HepG2 (cell line): ENCODE data around the gene PRM2. TPM values are rescaled to one million over a fixed set of nuclear protein-coding genes. Genes with fewer than 3 reads are reported as not detected.

Experiments
- ATF1 ChIP-seq: IDR thresholded peaks from 2 replicates; pipeline ENCODE4 v1.6.1; 2016; ENCODE audit warnings: mild to moderate bottlenecking, control low read depth
- ATF7 ChIP-seq, 2 experiments: fragments of 450-650 bp in 1 of 2; sonication (generic) in 1 of 2; formaldehyde crosslinking in 1 of 2; IDR thresholded peaks; 2 replicates each; pipeline versions ENCODE4 v1.4.0 to v1.6.1; 2016 to 2020; ENCODE audit warnings: antibody characterized with exemption in 1 of 2, mild to moderate bottlenecking in 1 of 2, missing genetic modification reagents in 1 of 2
- CEBPG ChIP-seq: IDR thresholded peaks from 2 replicates; pipeline ENCODE4 v1.6.1; 2016
- CERS6 ChIP-seq: sonication (generic); formaldehyde crosslinking; IDR thresholded peaks from 2 replicates; pipeline ENCODE4 v1.5.0; 2020; ENCODE audit warnings: missing genetic modification reagents
- RNF2 ChIP-seq: fragments of 450-650 bp; conservative IDR thresholded peaks from 2 replicates; pipeline ENCODE4 v1.6.1; 2016; ENCODE audit warnings: low read depth
- SAP130 ChIP-seq: IDR thresholded peaks from 2 replicates; pipeline ENCODE4 v1.6.1; 2016; ENCODE audit warnings: low read depth
- SMAD9 ChIP-seq: sonication (generic); formaldehyde crosslinking; IDR thresholded peaks from 2 replicates; pipeline ENCODE4 v1.5.1; 2020; ENCODE audit warnings: mild to moderate bottlenecking, missing genetic modification reagents
- TFDP1 ChIP-seq: IDR thresholded peaks from 2 replicates; pipeline ENCODE4 v1.6.1; 2016; ENCODE audit warnings: missing compliant biosample characterization, missing genetic modification reagents, borderline replicate concordance
- THAP11 ChIP-seq: IDR thresholded peaks from 2 replicates; pipeline ENCODE4 v1.6.1; 2016; ENCODE audit warnings: missing biosample characterization, missing genetic modification reagents
- TOPORS ChIP-seq: sonication (generic); formaldehyde crosslinking; IDR thresholded peaks from 2 replicates; pipeline ENCODE4 v1.8.0; 2023; ENCODE audit warnings: mild to moderate bottlenecking, missing genetic modification reagents
- ZBTB1 ChIP-seq: sonication (generic); formaldehyde crosslinking; IDR thresholded peaks from 2 replicates; pipeline ENCODE4 v1.4.0; 2020; ENCODE audit warnings: missing genetic modification reagents, borderline replicate concordance
- ZKSCAN8 ChIP-seq: IDR thresholded peaks from 2 replicates; pipeline ENCODE4 v1.6.1; 2016; ENCODE audit warnings: borderline replicate concordance, missing genetic modification reagents, missing compliant biosample characterization
- ZNF343 ChIP-seq: sonication (generic); formaldehyde crosslinking; IDR thresholded peaks from 2 replicates; pipeline ENCODE4 v1.4.0; 2020; ENCODE audit warnings: mild to moderate bottlenecking, missing genetic modification reagents
- ZNF510 ChIP-seq: sonication (generic); formaldehyde crosslinking; IDR thresholded peaks from 2 replicates; pipeline ENCODE4 v1.4.0; 2020; ENCODE audit warnings: low read depth, mild to moderate bottlenecking, missing genetic modification reagents
- ZNF513 ChIP-seq: sonication (generic); formaldehyde crosslinking; conservative IDR thresholded peaks from 2 replicates; pipeline ENCODE4 v1.5.0; 2020; ENCODE audit warnings: missing genetic modification reagents
- ZNF556 ChIP-seq: sonication (generic); formaldehyde crosslinking; IDR thresholded peaks from 2 replicates; pipeline ENCODE4 v1.4.0; 2020; ENCODE audit warnings: mild to moderate bottlenecking, missing genetic modification reagents, borderline replicate concordance
- ZNF557 ChIP-seq: sonication (generic); formaldehyde crosslinking; IDR thresholded peaks from 2 replicates; pipeline ENCODE4 v1.4.0; 2020; ENCODE audit warnings: missing genetic modification reagents
- ZNF773 ChIP-seq: sonication (generic); formaldehyde crosslinking; IDR thresholded peaks from 2 replicates; pipeline ENCODE4 v1.4.0; 2020; ENCODE audit warnings: missing genetic modification reagents, borderline replicate concordance
- ZNF83 ChIP-seq: sonication (generic); formaldehyde crosslinking; IDR thresholded peaks from 2 replicates; pipeline ENCODE4 v1.4.0; 2020; ENCODE audit warnings: missing genetic modification reagents, mild to moderate bottlenecking, borderline replicate concordance
- polyA plus RNA-seq, 8 experiments: library from polyadenylated mRNA; depleted of rRNA in 3 of 8; stranded (reverse) in 7 of 8; unstranded in 1 of 8; fragments of >200 nt; fragmentation: Illumina TruSeq in 4 of 8; extraction: Trizol in 4 of 8; gene quantifications; 2 replicates each; pipeline versions ENCODE4 v1.2.1 to v1.2.3, GENCODE V29; 2011 to 2016; ENCODE audit warnings: low read depth in 4 of 8, missing spikeins in 1 of 8, mixed read lengths in 1 of 8; ENCODE audit not compliant: insufficient read depth in 1 of 8
- total RNA-seq, 5 experiments: library from RNA; depleted of rRNA; stranded (reverse); fragments of >200 nt; fragmentation: Illumina TruSeq; extraction: Trizol; gene quantifications; 2 replicates each; pipeline ENCODE4 v1.2.3, GENCODE V29; 2016; ENCODE audit warnings: low read depth in 1 of 5
- TF ChIP-seq, protein P1 (sequence below): sonication (generic); formaldehyde crosslinking; IDR thresholded peaks from 2 replicates; pipeline ENCODE4 v1.4.0; 2020; ENCODE audit warnings: missing genetic modification reagents
- TF ChIP-seq, protein P2 (sequence below): sonication (generic); formaldehyde crosslinking; IDR thresholded peaks from 2 replicates; pipeline ENCODE4 v1.4.0; 2020; ENCODE audit warnings: missing genetic modification reagents

The PRM2 gene
- total and polyA plus RNA-seq, 2 of the 13 experiments (the other 11 are each of a cell fraction or from before 2014, with no cell fraction given), result 0.54 TPM; not detected in 1

DNA sequence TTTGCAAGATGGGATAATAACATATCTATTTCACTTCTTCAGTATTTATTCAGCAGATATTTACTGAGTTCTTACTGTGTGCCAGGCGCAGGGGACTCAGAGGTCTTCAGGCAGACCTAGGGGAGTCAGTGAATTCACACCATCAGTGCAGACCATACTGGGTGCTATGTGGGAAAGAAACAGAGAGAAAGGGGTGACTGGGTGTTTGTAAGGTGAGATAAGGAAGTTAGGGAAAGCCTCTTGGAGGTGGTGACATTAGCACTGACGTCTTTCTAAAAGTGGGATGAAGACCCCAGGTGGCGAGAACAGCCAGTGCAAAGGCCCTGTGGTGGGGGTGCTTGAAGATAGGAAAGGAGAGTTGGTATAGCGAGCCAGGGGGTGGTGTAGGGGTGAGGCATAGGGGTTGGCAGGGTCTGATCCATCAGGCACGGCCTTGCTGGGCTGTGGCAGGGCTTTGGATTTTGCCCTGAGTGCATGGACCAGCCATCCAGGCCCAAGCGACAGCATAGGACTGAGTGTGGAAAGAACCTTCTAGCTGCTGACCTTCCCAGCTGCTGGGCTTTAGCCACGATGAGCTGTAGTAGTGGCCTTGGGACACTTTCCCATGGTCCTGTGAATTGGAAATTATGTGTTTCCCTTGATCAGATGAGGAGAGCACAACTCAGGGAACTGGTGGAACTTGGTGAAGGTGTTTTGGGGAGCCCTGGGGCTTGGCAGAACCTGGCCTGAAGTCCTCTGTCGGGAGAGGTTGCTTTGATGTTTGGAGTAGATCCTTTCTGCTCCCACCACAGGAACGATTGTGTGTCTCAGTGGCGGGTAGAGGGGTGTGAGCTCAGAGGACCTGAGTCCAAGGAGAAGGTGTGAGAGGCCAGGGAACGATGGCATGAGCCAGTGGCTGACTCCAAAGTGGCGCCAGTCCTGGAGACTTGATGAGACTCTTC is 16.4 kb downstream of the PRM2 start (continued):
- TF ChIP-seq ZNF773 (CRISPR knock-in tag) (no peak), ZNF556 (CRISPR knock-in tag) (no peak), RNF2 (no peak), ZBTB1 (CRISPR knock-in tag) (no peak), SAP130 (CRISPR knock-in tag) (no peak), CEBPG (no peak), ATF1 (CRISPR knock-in tag) (no peak), ZKSCAN8 (CRISPR knock-in tag) (no peak), ZNF513 (CRISPR knock-in tag) (no peak), SMAD9 (CRISPR knock-in tag) (0 out of 2 replicates have a peak, but pooled peaks have one; percentile 70), ZNF557 (CRISPR knock-in tag) (no peak), TFDP1 (CRISPR knock-in tag) (no peak; the same call in 1 of the 2 replicates), TOPORS (CRISPR knock-in tag) (no peak), ZNF83 (CRISPR knock-in tag) (no peak), ZNF343 (CRISPR knock-in tag) (no peak), CERS6 (CRISPR knock-in tag) (no peak), THAP11 (CRISPR knock-in tag) (no peak), ZNF510 (CRISPR knock-in tag) (no peak), ATF7 (IDR thresholded peaks at IDR 0.05) (no peak), ATF7 (CRISPR knock-in tag; IDR thresholded peaks at IDR 0.05) (no peak)
- TF ChIP-seq, protein P1, sequence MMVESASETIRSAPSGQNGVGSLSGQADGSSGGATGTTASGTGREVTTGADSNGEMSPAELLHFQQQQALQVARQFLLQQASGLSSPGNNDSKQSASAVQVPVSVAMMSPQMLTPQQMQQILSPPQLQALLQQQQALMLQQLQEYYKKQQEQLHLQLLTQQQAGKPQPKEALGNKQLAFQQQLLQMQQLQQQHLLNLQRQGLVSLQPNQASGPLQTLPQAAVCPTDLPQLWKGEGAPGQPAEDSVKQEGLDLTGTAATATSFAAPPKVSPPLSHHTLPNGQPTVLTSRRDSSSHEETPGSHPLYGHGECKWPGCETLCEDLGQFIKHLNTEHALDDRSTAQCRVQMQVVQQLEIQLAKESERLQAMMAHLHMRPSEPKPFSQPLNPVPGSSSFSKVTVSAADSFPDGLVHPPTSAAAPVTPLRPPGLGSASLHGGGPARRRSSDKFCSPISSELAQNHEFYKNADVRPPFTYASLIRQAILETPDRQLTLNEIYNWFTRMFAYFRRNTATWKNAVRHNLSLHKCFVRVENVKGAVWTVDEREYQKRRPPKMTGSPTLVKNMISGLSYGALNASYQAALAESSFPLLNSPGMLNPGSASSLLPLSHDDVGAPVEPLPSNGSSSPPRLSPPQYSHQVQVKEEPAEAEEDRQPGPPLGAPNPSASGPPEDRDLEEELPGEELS, result no peak; the same call in 1 of the 2 replicates
- TF ChIP-seq, protein P2, sequence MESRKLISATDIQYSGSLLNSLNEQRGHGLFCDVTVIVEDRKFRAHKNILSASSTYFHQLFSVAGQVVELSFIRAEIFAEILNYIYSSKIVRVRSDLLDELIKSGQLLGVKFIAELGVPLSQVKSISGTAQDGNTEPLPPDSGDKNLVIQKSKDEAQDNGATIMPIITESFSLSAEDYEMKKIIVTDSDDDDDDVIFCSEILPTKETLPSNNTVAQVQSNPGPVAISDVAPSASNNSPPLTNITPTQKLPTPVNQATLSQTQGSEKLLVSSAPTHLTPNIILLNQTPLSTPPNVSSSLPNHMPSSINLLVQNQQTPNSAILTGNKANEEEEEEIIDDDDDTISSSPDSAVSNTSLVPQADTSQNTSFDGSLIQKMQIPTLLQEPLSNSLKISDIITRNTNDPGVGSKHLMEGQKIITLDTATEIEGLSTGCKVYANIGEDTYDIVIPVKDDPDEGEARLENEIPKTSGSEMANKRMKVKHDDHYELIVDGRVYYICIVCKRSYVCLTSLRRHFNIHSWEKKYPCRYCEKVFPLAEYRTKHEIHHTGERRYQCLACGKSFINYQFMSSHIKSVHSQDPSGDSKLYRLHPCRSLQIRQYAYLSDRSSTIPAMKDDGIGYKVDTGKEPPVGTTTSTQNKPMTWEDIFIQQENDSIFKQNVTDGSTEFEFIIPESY (CRISPR knock-in tag), result no peak
